ENCODE data around the gene ANKDD1B. TPM values are rescaled to one million over a fixed set of nuclear protein-coding genes. Genes with fewer than 3 reads are reported as not detected.

The ANKDD1B gene
- total and polyA plus RNA-seq, 9 of the 15 experiments (the other 6 are each of a cell fraction or from before 2014, with no cell fraction given) = 0.04 to 0.29 (median 0.18) TPM; not detected in 1

- TF ChIP-seq E2F6 (IDR thresholded peaks at IDR 0.05; ENCODE audit: borderline replicate concordance in 1 of 2, extremely low read depth in 1 of 2, insufficient read depth in 1 of 2, insufficient read length in 1 of 2, low read depth in 1 of 2, low read length in 1 of 2, poor library complexity in 1 of 2, severe bottlenecking in 1 of 2) (no peak), HIVEP1 (CRISPR knock-in tag; IDR thresholded peaks at IDR 0.05) (no peak)
- TF ChIP-seq, protein P1, sequence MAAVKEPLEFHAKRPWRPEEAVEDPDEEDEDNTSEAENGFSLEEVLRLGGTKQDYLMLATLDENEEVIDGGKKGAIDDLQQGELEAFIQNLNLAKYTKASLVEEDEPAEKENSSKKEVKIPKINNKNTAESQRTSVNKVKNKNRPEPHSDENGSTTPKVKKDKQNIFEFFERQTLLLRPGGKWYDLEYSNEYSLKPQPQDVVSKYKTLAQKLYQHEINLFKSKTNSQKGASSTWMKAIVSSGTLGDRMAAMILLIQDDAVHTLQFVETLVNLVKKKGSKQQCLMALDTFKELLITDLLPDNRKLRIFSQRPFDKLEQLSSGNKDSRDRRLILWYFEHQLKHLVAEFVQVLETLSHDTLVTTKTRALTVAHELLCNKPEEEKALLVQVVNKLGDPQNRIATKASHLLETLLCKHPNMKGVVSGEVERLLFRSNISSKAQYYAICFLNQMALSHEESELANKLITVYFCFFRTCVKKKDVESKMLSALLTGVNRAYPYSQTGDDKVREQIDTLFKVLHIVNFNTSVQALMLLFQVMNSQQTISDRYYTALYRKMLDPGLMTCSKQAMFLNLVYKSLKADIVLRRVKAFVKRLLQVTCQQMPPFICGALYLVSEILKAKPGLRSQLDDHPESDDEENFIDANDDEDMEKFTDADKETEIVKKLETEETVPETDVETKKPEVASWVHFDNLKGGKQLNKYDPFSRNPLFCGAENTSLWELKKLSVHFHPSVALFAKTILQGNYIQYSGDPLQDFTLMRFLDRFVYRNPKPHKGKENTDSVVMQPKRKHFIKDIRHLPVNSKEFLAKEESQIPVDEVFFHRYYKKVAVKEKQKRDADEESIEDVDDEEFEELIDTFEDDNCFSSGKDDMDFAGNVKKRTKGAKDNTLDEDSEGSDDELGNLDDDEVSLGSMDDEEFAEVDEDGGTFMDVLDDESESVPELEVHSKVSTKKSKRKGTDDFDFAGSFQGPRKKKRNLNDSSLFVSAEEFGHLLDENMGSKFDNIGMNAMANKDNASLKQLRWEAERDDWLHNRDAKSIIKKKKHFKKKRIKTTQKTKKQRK (IDR thresholded peaks at IDR 0.05; ENCODE audit: borderline replicate concordance, low read depth, low read length) = no peak
Measured at GRCh38 chr5:75672616-75673015, 61.4 kb downstream of the ANKDD1B start (continued).

DNA sequence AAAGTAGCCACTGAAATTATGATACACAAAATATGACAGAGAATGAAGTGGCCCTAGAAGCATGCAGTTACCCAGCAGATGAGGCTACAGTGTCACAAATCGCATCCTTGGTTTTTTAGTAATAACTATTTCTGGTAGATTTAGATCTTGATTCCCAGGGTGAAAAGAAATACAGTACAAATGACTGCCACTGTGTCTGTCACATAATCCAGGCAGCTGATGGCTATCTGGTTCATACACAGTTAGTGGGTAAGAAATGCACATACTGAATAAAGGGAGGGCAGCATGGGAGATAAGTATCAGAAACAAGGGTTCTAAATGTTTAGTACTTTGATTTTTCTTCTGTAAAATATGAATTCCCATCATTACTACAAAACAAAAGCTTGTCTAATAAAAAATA is 64.5 kb downstream of the ANKDD1B start:
- ATAC-seq (no peak), DNase-seq (ENCODE audit: extremely low read depth in 1 of 4, low spot score in 3 of 4) (no peak), FAIRE-seq (peak; percentile 60)
- Histone ChIP-seq H2AFZ (ENCODE audit: low read depth, low read length) (no peak overlapping the region), H3K9me1 (ENCODE audit: control insufficient read depth, insufficient read depth, low read length) (no peaks in the 10 kb centered on the region), H3K27ac (ENCODE audit: extremely low read depth, low read depth, low read length) (no peak overlapping the region), H3K36me3 (ENCODE audit: control insufficient read depth, insufficient read depth, low read length) (peaks cover 40% of the 10 kb centered on the region; the same call in 2 of the 3 replicates), H3K4me2 (ENCODE audit: insufficient read depth, low read length) (no peak overlapping the region), H3K9me3 (replicated peaks; ENCODE audit: control insufficient read depth, insufficient read depth, low read depth, low read length) (no peaks in the 10 kb centered on the region), H3K9ac (ENCODE audit: insufficient read depth in 1 of 2, low read depth in 2 of 2, low read length in 2 of 2) (no peak overlapping the region), H4K20me1 (replicated peaks; ENCODE audit: control insufficient read depth, insufficient read depth, low read length) (no peaks in the 10 kb centered on the region), H3K79me2 (ENCODE audit: control insufficient read depth, insufficient read depth, low read length) (no peaks in the 10 kb centered on the region), H3K4me3 (no peak overlapping the region), H3K4me1 (replicated peaks in 1 of 2; ENCODE audit: control insufficient read depth in 2 of 2, insufficient read depth in 2 of 2, low read length in 2 of 2) (no peaks in the 10 kb centered on the region), H3K27me3 (ENCODE audit: control insufficient read depth in 2 of 2, insufficient read depth in 2 of 2, low read length in 2 of 2) (no peaks in the 10 kb centered on the region)
- WGBS (ENCODE audit: insufficient coverage, low coverage, missing lambda C conversion rate) = 100% methylated on average over 1 of the region's 1 CpG
- no TSS peak for BruUV-seq (replicated peaks)
- POLR2A ChIA-PET = interaction anchor here (0.5 kb wide), 1 partner anchor 189 kb away, joined by 3 read pairs; no protein-coding TSS in a partner anchor
- CTCF ChIA-PET (ENCODE audit: low intra/inter-chr PET ratio) = no interaction called here
- in situ Hi-C loops (cut with MboI) (no loop called here), intact Hi-C loops (cut with micrococcal nuclease) (no loop called here)
- TF ChIP-seq, protein P2, sequence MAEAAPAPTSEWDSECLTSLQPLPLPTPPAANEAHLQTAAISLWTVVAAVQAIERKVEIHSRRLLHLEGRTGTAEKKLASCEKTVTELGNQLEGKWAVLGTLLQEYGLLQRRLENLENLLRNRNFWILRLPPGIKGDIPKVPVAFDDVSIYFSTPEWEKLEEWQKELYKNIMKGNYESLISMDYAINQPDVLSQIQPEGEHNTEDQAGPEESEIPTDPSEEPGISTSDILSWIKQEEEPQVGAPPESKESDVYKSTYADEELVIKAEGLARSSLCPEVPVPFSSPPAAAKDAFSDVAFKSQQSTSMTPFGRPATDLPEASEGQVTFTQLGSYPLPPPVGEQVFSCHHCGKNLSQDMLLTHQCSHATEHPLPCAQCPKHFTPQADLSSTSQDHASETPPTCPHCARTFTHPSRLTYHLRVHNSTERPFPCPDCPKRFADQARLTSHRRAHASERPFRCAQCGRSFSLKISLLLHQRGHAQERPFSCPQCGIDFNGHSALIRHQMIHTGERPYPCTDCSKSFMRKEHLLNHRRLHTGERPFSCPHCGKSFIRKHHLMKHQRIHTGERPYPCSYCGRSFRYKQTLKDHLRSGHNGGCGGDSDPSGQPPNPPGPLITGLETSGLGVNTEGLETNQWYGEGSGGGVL (CRISPR knock-in tag; IDR thresholded peaks at IDR 0.05) = no peak
- TF ChIP-seq ZBTB8A (IDR thresholded peaks at IDR 0.05; ENCODE audit: partially characterized antibody) = no peak
- TF ChIP-seq ZEB2 (IDR thresholded peaks at IDR 0.05) = no peak
- TF ChIP-seq EHMT2 (IDR thresholded peaks at IDR 0.05) = no peak
- no peak for TF ChIP-seq ZBTB7A (IDR thresholded peaks at IDR 0.05; ENCODE audit: borderline replicate concordance, control insufficient read depth, low read depth, low read length)
- no peak for TF ChIP-seq ARID1B (IDR thresholded peaks at IDR 0.05)
- no peak for TF ChIP-seq ZNF253 (CRISPR knock-in tag; conservative IDR thresholded peaks at IDR 0.05)

All from K562 (cell line).